GM12878 (cell line): ENCODE results near the gene INHBB. TPM values are rescaled to one million over a fixed set of nuclear protein-coding genes. Genes with fewer than 3 reads are reported as not detected.

Experiments
- ATAC-seq: fragments of 200-7000 bp; cut with Tn5 transposase; 3 replicates; pipeline ENCODE4 v1.9.1; 2020; ENCODE audit warnings: mild to moderate bottlenecking, moderate library complexity
- BruUV-seq: library from RNA; stranded (reverse); fragments of 400-500 nt; replicated peaks from 2 replicates; lab custom pipeline; 2021; lab: Mats Ljungman, UMichigan
- CTCF ChIA-PET: fragments of 300-600 bp; sonication (Branson Sonifier 250); formaldehyde crosslinking; extraction: SDS; loops from one replicate; lab custom pipeline; 2021; ENCODE audit warnings: inconsistent platforms; lab: Yijun Ruan, JAX
- POLR2A ChIA-PET: fragments of 350-600 bp; formaldehyde crosslinking; extraction: SDS; loops from one replicate; lab custom pipeline; 2021; ENCODE audit warnings: inconsistent platforms; lab: Charles Lee
- RAD21 ChIA-PET: fragments of 300-600 bp; sonication (Branson Sonifier 250); formaldehyde crosslinking; loops from one replicate; lab custom pipeline; 2023; ENCODE audit warnings: antibody characterized with exemption; ENCODE audit not compliant: unreplicated experiment; lab: Charles Lee
- SMC1A ChIA-PET: fragments of 300-600 bp; sonication (Branson Sonifier 250); formaldehyde crosslinking; loops from one replicate; lab custom pipeline; 2023; ENCODE audit not compliant: unreplicated experiment, uncharacterized antibody; lab: Charles Lee
- DNase-seq: peaks from one replicate; pipeline ENCODE4 v3.0.0-alpha.2; 2011; ENCODE audit warnings: low read depth, low spot score
- FAIRE-seq: peaks from 3 replicates; lab custom pipeline; 2011; peaks lifted over from hg19 to GRCh38; lab: Jason Lieb, UNC
- H2AFZ ChIP-seq: 2 replicates; pipeline ENCODE4 v1.6.0; 2011; ENCODE audit warnings: low read depth, low read length, control low read depth; ENCODE audit not compliant: control insufficient read depth
- H3K27ac ChIP-seq: 2 replicates; pipeline ENCODE4 v1.5.1; 2011; ENCODE audit warnings: control low read depth; ENCODE audit not compliant: control insufficient read depth, insufficient read depth
- H3K27me3 ChIP-seq, 2 experiments: replicated peaks in 1 of 2; 2 replicates each; pipeline versions ENCODE4 v1.6.0 to v1.6.1; 2011; ENCODE audit warnings: low read length in 1 of 2; ENCODE audit not compliant: control insufficient read depth in 2 of 2, insufficient read depth in 2 of 2
- H3K36me3 ChIP-seq, 2 experiments: 2 replicates each; pipeline ENCODE4 v1.5.1; 2011; ENCODE audit warnings: low read length in 1 of 2; ENCODE audit not compliant: control insufficient read depth in 2 of 2, insufficient read depth in 2 of 2
- H3K4me1 ChIP-seq: 2 replicates; pipeline ENCODE4 v1.6.1; 2011; ENCODE audit warnings: mild to moderate bottlenecking, low read length, moderate library complexity, mixed read lengths; ENCODE audit not compliant: control insufficient read depth, insufficient read depth
- H3K4me2 ChIP-seq: 2 replicates; pipeline ENCODE4 v1.6.0; 2011; ENCODE audit warnings: control low read depth; ENCODE audit not compliant: control insufficient read depth, insufficient read depth
- H3K4me3 ChIP-seq: fragments of 200-600 bp; sonication (generic); 2 replicates; pipeline ENCODE4 v1.5.1; 2016
- H3K79me2 ChIP-seq: 2 replicates; pipeline ENCODE4 v1.6.0; 2011; ENCODE audit warnings: low read length; ENCODE audit not compliant: control insufficient read depth, insufficient read depth
- H3K9ac ChIP-seq: 2 replicates; pipeline ENCODE4 v1.8.0; 2011; ENCODE audit warnings: low read length, control low read depth, mixed read lengths; ENCODE audit not compliant: control insufficient read depth, insufficient read depth
- H3K9me3 ChIP-seq: replicated peaks from 3 replicates; pipeline ENCODE4 v1.5.1; 2011; ENCODE audit warnings: mild to moderate bottlenecking, low read length; ENCODE audit not compliant: control insufficient read depth, insufficient read depth
- H4K20me1 ChIP-seq: 2 replicates; pipeline ENCODE4 v1.6.0; 2011; ENCODE audit not compliant: control insufficient read depth, insufficient read depth
- BACH1 ChIP-seq: fragments of 450-650 bp; IDR thresholded peaks from 2 replicates; pipeline ENCODE4 v1.6.1; 2017; ENCODE audit warnings: mild to moderate bottlenecking, borderline replicate concordance
- BHLHE40 ChIP-seq, 2 experiments: fragments of 450-650 bp in 1 of 2; IDR thresholded peaks; 2 replicates each; pipeline ENCODE4 v1.6.1; 2011 to 2017; ENCODE audit warnings: low read depth in 2 of 2, borderline replicate concordance in 1 of 2, improper control_type of control experiment in 1 of 2, low read length in 1 of 2, mild to moderate bottlenecking in 1 of 2
- CBX5 ChIP-seq: sonication (generic); IDR thresholded peaks from 2 replicates; pipeline ENCODE4 v1.6.1; 2016; ENCODE audit warnings: low read depth, moderate library complexity, mild to moderate bottlenecking, inconsistent platforms
- CHD4 ChIP-seq: fragments of 200-600 bp; sonication (generic); IDR thresholded peaks from 2 replicates; pipeline ENCODE4 v1.6.1; 2016; ENCODE audit warnings: mild to moderate bottlenecking
- CREM ChIP-seq: IDR thresholded peaks from 2 replicates; pipeline ENCODE4 v1.6.1; 2014; ENCODE audit warnings: antibody characterized with exemption, low read depth
- GATAD2B ChIP-seq: fragments of 450-650 bp; conservative IDR thresholded peaks from 2 replicates; pipeline ENCODE4 v1.6.1; 2017; ENCODE audit warnings: low read depth, mild to moderate bottlenecking, moderate library complexity
- IKZF1 ChIP-seq: fragments of 450-650 bp; conservative IDR thresholded peaks from 2 replicates; pipeline ENCODE4 v1.6.1; 2017; ENCODE audit warnings: antibody characterized with exemption, mild to moderate bottlenecking
- JUND ChIP-seq: IDR thresholded peaks from 2 replicates; pipeline ENCODE4 v1.6.1; 2012; ENCODE audit warnings: low read depth, mild to moderate bottlenecking, low read length, improper control_type of control experiment, moderate library complexity
- SPI1 ChIP-seq: IDR thresholded peaks from 2 replicates; pipeline ENCODE4 v1.6.1; 2011; ENCODE audit warnings: low read depth, mild to moderate bottlenecking, low read length, moderate library complexity, borderline replicate concordance; ENCODE audit not compliant: insufficient read depth
- TCF3 ChIP-seq: IDR thresholded peaks from 2 replicates; pipeline ENCODE4 v1.6.1; 2012; ENCODE audit warnings: low read depth, mild to moderate bottlenecking, low read length, borderline replicate concordance; ENCODE audit not compliant: insufficient read depth
- ZNF217 ChIP-seq: fragments of 450-650 bp; IDR thresholded peaks from 2 replicates; pipeline ENCODE4 v1.6.1; 2017; ENCODE audit warnings: antibody characterized with exemption, mild to moderate bottlenecking
- WGBS: methylation state at CpG from one replicate; pipeline ENCODE4 v1.1.6; 2016; ENCODE audit warnings: low lambda C conversion rate; ENCODE audit not compliant: insufficient replicate concordance, insufficient coverage; ENCODE audit errors: missing lambda C conversion rate; 5-methylcytosine and 5-hydroxymethylcytosine counted together
- in situ Hi-C: fragments of 300-500 bp; cut with MboI; formaldehyde crosslinking; loops from 9 replicates; pipeline ENCODE4 v1.14.3; 2018; ENCODE audit warnings: mixed read lengths
- intact Hi-C: fragments of 100-400 bp; cut with micrococcal nuclease; formaldehyde crosslinking; loops from one replicate; pipeline ENCODE4 v1.14.2; 2022; ENCODE audit not compliant: unreplicated experiment
- polyA plus RNA-seq, 11 experiments: library from polyadenylated mRNA; depleted of rRNA in 4 of 11; unstranded in 6 of 11; stranded (reverse) in 5 of 11; fragments of >200 nt; fragmentation: Nextera tagmentation in 4 of 11; fragmentation: Illumina TruSeq in 1 of 11; extraction: Ambion mirVana in 4 of 11; extraction: Trizol in 1 of 11; gene quantifications; 1 replicate in 1 of 11; 2 replicates in 10 of 11; pipeline versions ENCODE4 v1.2.1 to v1.2.3, GENCODE V29; 2011 to 2016; ENCODE audit warnings: inconsistent platforms in 2 of 11, missing spikeins in 2 of 11, low read depth in 1 of 11
- total RNA-seq, 4 experiments: library from RNA; depleted of rRNA in 3 of 4; stranded (reverse); fragments of >200 nt in 3 of 4; fragmentation: Illumina TruSeq in 1 of 4; extraction: Trizol in 1 of 4; gene quantifications; 2 replicates each; pipeline versions ENCODE4 v1.2.1 to v1.2.3, GENCODE V29; 2013 to 2021
- TF ChIP-seq, protein P1 (sequence below): fragments of 450-650 bp; IDR thresholded peaks from 2 replicates; pipeline ENCODE4 v1.6.1; 2016; ENCODE audit warnings: mild to moderate bottlenecking, moderate library complexity, borderline replicate concordance
- TF ChIP-seq, protein P2 (sequence below): fragments of 450-650 bp; IDR thresholded peaks from 2 replicates; pipeline ENCODE4 v1.6.1; 2017; ENCODE audit warnings: antibody characterized with exemption, mild to moderate bottlenecking, moderate library complexity
- TF ChIP-seq, protein P3 (sequence below): IDR thresholded peaks from 2 replicates; pipeline ENCODE4 v1.6.1; 2011; ENCODE audit warnings: borderline replicate concordance, low read depth, mild to moderate bottlenecking, moderate library complexity, low read length; ENCODE audit not compliant: insufficient read depth, poor library complexity, severe bottlenecking

The INHBB gene
- total and polyA plus RNA-seq, 10 of the 15 experiments (the other 5 are each of a cell fraction or from before 2014, with no cell fraction given) = 0.05 TPM; not detected in 9

DNA sequence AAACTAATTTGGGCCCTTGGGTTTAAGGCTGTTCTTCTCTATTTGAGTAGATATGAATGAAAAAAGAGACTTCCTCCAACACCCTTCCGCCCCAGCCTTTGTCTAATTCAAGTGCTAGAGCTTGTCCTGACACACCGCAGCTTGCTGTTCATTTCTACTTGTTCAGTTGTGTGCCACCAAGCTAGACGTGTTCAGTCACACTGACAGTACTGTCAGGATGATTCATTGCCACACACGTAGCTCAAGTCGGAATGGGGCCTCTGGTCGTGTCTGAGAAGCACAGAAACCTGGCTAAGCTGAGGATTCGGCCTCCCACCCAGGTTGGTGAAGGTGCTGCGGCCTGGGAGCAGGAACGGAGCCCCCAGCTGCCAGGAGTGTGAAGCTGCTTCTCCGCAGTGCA, 45.6 kb upstream of the INHBB start:
- H2AFZ ChIP-seq = no peak overlapping the region
- DNase-seq (no peak), ATAC-seq (no peak), FAIRE-seq (no peak)
- WGBS = 94% methylated on average over 10 of the region's 10 CpGs
- BruUV-seq = no TSS peak
- peaks cover 0 to 2% of the 10 kb centered on the region in 2 experiments; a peak in 2 of 4 replicates for H3K36me3 ChIP-seq
- H3K27me3 ChIP-seq = no peaks in the 10 kb centered on the region
- intact Hi-C loops = no loop called here
- H3K9me3 ChIP-seq = no peaks in the 10 kb centered on the region
- no peak overlapping the region for H3K27ac ChIP-seq
- in situ Hi-C loops = no loop called here
- no peak overlapping the region for H3K9ac ChIP-seq
- ChIA-PET RAD21 (no interaction called here), CTCF (interaction anchor here (0.7 to 1.7 kb wide), 5 partner anchors 8 to 69 kb away, joined by 3 to 6 read pairs (median 4); no protein-coding TSS in a partner anchor), SMC1A (interaction anchor here (0.6 to 1.6 kb wide), 4 partner anchors 13 to 81 kb away, joined by 3 read pairs; no protein-coding TSS in a partner anchor), POLR2A (interaction anchor here (1.1 kb wide), 1 partner anchor 8 kb away, joined by 3 read pairs; no protein-coding TSS in a partner anchor)
- H3K4me3 ChIP-seq = no peak overlapping the region
- H3K4me1 ChIP-seq = no peaks in the 10 kb centered on the region; the same call in 1 of the 2 replicates
- H3K4me2 ChIP-seq = no peak overlapping the region
- no peaks in the 10 kb centered on the region for H4K20me1 ChIP-seq
- no peaks in the 10 kb centered on the region for H3K79me2 ChIP-seq
- no peak for TF ChIP-seq ZNF217
- TF ChIP-seq, protein P1, sequence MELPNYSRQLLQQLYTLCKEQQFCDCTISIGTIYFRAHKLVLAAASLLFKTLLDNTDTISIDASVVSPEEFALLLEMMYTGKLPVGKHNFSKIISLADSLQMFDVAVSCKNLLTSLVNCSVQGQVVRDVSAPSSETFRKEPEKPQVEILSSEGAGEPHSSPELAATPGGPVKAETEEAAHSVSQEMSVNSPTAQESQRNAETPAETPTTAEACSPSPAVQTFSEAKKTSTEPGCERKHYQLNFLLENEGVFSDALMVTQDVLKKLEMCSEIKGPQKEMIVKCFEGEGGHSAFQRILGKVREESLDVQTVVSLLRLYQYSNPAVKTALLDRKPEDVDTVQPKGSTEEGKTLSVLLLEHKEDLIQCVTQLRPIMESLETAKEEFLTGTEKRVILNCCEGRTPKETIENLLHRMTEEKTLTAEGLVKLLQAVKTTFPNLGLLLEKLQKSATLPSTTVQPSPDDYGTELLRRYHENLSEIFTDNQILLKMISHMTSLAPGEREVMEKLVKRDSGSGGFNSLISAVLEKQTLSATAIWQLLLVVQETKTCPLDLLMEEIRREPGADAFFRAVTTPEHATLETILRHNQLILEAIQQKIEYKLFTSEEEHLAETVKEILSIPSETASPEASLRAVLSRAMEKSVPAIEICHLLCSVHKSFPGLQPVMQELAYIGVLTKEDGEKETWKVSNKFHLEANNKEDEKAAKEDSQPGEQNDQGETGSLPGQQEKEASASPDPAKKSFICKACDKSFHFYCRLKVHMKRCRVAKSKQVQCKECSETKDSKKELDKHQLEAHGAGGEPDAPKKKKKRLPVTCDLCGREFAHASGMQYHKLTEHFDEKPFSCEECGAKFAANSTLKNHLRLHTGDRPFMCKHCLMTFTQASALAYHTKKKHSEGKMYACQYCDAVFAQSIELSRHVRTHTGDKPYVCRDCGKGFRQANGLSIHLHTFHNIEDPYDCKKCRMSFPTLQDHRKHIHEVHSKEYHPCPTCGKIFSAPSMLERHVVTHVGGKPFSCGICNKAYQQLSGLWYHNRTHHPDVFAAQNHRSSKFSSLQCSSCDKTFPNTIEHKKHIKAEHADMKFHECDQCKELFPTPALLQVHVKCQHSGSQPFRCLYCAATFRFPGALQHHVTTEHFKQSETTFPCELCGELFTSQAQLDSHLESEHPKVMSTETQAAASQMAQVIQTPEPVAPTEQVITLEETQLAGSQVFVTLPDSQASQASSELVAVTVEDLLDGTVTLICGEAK = no peak
- TF ChIP-seq BACH1 = no peak
- TF ChIP-seq JUND = no peak
- no peak for TF ChIP-seq BHLHE40 (IDR thresholded peaks at IDR 0.05; ENCODE audit: borderline replicate concordance in 1 of 2, low read depth in 2 of 2, low read length in 1 of 2)
- TF ChIP-seq GATAD2B = no peak
- no peak for TF ChIP-seq IKZF1
- TF ChIP-seq, protein P2, sequence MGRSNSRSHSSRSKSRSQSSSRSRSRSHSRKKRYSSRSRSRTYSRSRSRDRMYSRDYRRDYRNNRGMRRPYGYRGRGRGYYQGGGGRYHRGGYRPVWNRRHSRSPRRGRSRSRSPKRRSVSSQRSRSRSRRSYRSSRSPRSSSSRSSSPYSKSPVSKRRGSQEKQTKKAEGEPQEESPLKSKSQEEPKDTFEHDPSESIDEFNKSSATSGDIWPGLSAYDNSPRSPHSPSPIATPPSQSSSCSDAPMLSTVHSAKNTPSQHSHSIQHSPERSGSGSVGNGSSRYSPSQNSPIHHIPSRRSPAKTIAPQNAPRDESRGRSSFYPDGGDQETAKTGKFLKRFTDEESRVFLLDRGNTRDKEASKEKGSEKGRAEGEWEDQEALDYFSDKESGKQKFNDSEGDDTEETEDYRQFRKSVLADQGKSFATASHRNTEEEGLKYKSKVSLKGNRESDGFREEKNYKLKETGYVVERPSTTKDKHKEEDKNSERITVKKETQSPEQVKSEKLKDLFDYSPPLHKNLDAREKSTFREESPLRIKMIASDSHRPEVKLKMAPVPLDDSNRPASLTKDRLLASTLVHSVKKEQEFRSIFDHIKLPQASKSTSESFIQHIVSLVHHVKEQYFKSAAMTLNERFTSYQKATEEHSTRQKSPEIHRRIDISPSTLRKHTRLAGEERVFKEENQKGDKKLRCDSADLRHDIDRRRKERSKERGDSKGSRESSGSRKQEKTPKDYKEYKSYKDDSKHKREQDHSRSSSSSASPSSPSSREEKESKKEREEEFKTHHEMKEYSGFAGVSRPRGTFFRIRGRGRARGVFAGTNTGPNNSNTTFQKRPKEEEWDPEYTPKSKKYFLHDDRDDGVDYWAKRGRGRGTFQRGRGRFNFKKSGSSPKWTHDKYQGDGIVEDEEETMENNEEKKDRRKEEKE = no peak
- TF ChIP-seq, protein P3, sequence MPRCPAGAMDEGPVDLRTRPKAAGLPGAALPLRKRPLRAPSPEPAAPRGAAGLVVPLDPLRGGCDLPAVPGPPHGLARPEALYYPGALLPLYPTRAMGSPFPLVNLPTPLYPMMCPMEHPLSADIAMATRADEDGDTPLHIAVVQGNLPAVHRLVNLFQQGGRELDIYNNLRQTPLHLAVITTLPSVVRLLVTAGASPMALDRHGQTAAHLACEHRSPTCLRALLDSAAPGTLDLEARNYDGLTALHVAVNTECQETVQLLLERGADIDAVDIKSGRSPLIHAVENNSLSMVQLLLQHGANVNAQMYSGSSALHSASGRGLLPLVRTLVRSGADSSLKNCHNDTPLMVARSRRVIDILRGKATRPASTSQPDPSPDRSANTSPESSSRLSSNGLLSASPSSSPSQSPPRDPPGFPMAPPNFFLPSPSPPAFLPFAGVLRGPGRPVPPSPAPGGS = no peak
- no peak for TF ChIP-seq CREM
- TF ChIP-seq TCF3 = no peak
- TF ChIP-seq SPI1 = no peak
- TF ChIP-seq CHD4 = no peak
- no peak for TF ChIP-seq CBX5
